GM10847 (cell line): Measurements from ENCODE around the gene EIF1.

Experiments used
- POLR2A ChIP-seq: IDR thresholded peaks from 2 replicates; pipeline ENCODE4 v1.6.1; 2011; ENCODE audit not compliant: insufficient read length; ENCODE audit errors: extremely low read depth

Gene EIF1

DNA sequence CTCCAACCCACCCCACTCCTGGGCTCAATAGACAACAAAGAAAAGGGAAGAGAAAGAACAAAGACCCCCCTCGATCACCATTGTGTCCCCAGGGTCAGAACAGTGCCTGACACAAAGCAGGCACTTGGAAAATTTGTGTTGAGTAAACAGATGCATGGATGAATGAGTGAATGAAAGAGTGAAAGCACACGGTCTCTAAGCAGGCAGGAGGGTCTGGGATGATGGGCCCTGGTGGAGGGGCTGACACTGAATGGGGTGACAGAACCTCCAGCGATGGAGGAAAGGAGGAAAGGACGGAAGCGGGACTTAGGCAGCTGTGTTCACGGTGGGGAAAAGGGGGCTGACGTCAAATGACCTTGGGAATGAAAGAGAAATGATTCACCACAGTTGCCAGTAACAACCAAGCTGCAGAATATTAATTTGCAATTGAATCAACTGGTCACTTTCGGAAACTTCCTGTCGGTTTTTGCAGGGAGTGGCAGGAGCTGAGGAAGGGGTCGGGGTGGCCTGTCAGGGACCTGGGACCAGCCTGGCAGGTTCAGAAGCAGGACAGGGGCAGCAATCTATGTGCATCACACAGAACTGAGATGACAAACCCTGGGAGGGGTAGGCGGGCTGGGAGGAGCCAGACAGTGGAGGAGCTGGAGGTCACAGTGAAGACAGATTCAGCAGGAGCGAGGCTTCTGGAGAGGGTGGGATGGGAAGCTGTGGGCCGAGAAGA, 16.7 kb downstream of the EIF1 start:
- TF ChIP-seq POLR2A, result no peak

DNA sequence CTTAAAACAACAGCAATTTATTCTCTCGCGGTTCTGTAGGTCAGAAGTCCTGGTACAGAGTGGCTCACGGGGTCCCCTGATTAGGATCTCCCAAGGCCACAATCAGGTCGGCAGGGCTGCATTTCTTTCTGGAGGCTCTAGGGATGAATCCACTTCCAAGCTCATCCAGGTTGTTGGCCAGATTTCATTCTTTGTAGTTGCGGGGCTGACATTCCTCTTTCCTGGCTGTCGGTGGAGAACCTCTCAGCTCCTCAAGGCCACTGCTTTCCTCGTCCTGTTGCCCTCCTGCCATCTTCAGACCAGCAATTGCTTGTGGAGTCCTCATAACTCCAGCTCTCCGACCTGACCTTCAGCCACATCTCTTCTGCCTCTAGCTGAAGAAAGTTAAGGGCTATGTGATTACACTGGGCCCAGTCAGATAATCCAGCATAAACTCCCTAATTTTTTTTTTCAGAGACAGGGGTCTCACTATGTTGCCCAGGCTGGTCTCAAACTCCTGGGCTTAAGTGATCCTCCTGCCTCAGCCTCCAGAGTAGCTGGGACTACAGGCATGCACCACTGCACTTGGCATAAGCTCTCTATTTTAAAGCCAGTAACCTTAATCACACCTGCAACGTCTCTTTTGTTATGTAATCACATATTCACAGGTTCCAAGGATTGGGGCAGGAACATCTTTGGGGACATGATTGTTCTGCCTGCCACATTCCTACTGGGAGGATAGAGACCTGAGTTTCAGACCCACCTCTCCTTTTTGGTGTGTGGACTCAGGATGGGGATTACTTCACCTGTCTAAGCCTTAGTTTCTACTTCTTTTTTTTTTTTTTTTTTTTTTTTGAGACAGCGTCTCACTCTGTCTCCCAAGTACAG, 19.4 kb downstream of the EIF1 start:
- no peak for TF ChIP-seq POLR2A

DNA sequence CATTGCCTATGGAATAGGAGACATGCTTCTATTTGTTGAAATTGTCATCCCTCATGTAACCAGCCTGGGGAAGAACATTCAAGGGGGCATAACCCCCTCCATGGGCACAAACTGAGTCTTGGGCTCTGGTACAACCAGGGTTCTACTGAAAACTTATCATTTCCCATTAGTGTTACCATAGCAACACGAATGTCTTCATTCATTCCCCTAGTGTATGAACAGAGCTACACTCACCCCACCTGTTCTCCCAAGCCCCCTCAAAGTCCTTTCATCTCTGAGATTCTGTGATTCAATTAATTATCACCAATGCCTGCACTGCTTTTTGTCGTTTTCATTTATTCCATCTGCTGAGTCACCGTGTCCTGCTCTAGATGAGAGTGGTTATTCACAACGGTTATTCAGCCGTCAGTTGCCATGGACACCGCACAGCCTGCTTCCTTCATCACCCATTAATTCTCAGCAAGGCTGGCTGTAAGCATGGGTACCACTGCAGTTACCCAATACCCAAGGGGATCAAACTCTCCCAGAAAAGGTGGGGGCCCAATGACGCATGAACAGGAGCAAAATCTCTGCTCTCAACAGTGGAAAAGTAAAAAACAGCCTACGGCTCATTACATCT, 21.9 kb downstream of the EIF1 start:
- TF ChIP-seq POLR2A, result no peak

DNA sequence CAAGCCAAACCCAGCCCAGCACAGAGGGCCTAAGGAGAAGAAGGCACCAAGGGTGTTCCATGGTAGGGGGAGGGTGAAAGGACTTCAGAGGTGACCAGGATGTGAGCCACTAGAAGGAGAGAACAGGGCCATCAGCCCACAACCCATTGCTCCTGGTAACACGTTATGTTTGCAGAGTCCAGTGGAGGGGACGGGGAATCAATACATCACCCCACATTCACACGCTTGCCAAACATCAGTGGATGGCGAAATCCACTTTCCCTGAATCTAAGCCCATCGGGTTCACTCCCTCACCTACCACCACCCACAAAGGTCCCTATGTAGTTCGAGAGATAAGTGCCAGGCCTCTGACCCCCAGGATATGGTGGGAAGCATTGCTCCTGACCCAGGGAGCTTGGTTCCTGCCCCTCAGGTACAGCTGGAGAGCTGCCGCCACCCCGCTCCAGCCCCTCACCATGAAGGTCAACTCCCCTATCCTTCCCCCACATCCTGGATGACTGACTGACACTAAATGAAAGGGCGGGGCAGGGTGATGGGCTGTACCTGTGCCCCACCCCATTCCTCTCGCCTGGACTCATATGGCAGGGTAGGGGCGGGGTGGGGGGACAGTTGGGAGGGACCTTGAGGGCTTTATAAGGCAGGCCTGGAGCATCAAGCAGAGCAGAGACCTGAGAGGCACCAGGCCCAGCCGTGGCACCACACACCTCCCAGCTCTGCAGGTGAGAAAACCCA, 23.1 kb downstream of the EIF1 start, which contains the start of gene GAST:
GAST (plus strand) TSS at position 663 of the 732 bp plus-strand sequence. CDS start 3,106 bp downstream, outside the sequence.
- TF ChIP-seq POLR2A, result no peak

DNA sequence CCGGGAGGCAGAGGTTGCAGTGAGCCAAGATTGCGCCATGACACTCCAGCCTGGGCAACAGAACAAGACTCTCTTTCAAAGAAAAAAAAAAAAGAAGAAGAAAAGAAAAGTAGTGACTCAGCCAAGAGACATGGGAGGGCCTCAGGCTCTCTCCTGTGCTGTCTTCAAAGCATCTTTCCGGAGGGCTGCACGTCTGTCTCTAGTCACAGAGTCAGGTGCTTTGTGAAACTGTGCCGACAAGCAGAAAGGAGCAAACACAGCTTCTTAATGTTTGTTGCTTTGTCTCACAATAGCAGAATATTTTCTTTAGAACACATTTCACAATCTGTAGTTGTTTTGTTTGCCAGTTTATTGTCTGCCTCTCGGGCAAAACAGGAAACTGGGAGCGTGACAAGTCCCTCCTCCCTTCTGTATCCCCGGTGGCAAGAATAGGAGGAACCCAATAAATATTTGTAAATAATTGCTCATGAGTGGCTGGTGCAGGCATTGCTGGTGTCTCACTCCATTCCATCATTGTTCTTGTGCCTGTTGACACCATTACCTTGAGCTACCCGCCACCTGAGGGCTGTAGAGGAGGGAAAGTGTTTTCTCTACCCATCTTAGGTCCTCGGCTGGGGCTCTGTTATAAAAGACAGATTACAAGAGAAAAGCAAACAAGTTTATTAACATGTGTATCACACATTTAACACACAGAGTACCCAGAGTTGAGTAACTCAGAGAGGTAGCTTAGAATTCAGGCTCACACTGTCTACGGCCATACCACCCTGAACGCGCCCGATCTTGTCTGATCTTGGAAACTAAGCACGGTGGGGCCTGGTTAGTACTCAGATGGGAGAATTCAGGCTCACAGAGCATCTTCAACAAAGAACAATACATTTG, 29.0 kb downstream of the EIF1 start:
- TF ChIP-seq POLR2A, result no peak

DNA sequence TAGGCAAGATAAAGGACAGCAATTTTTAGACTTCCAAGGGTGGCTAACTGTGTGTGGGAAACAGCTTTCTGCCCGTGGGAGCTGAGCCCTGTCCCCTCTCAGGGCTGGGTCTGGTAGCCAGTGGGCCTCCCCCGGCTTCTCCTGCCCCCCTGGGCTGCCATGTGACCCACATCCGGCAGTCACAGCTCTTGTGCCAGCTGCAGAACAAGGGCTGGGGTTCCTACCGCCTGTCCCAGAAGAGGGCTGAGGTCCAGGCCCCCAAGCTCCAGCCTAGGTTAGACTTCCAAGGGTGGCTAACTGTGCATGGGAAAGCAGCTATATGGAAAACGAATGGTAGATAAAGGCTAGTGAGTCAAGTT, 29.6 kb downstream of the EIF1 start:
- TF ChIP-seq POLR2A, result no peak

DNA sequence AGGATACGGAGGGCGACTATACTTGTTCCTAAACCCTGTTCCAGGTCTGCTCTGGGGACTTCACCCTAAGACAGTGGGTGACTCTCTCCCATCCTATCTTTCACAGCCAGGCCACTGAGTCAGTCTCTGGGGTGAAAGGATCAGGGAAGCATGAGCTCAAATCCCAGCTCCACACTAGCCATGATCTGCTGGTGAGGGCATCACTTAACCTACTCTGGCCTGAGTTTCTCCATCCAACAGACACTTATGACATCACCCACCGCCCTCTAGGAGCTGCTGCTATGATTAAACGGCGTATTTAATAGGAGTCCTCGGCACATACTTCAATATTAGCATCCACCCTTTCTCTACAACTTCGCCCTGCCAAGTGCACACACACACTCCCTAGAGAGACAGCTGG, 33.5 kb downstream of the EIF1 start:
- TF ChIP-seq POLR2A, result no peak

DNA sequence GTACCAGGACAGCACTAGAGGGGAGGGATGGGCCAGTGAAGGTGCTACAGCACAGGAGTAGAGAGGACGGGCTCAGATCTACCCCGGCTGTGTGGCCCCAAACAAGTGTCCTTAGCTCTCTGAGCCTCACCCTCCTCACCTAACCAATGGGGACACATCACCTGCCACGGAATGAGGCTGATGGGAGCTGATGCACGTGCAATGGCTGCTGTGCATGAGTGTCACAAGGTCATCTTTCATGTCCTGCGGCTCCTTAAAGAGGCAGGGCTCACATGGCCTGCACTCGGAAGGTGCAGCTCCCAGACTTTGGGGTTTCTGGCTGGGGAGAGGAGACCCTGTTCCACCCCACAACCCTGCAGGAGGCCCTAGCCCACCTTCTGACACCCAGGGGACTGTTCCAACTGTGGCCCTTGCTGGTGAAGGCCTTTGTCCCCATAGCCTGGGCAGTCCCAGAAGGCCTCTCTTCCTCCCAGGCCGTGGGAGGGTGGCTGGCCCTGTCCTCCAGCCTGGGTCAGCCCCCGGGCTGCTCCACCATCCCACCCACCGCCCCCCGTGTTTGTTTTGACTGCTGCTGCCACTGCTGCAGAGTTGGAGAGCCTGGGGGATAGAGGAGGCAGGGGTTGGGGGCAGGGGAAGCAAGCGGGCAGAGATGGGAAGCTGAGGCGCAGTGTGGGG, 35.3 kb downstream of the EIF1 start:
- no peak for TF ChIP-seq POLR2A

DNA sequence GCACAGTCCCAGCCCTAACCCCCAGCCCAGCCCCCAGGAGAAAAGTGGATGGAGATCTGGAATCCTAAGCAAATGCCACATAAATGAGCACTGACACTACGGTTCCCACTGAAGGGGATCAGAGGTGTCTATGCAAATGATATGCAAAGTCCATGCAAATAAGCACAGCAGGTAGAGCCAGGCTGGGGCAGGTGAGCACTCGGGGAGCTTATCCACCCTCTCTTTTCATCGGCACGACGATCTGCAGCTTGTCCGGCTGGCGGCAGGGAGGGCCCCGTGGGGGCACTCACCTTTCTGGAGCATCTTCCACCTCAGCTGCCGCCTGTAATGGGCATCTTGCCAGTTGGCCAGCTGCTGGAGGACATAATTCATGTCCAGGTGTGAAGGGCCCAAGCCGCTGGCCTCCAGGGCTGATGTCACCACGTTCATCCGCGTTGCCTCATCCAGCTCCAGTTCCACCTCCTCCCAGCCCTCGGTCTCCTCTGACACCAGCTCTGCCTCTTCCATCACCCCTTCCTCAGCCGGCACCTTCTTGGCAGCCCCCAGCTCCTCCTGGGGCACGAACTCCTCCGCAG, 35.9 kb downstream of the EIF1 start:
- no peak for TF ChIP-seq POLR2A

DNA sequence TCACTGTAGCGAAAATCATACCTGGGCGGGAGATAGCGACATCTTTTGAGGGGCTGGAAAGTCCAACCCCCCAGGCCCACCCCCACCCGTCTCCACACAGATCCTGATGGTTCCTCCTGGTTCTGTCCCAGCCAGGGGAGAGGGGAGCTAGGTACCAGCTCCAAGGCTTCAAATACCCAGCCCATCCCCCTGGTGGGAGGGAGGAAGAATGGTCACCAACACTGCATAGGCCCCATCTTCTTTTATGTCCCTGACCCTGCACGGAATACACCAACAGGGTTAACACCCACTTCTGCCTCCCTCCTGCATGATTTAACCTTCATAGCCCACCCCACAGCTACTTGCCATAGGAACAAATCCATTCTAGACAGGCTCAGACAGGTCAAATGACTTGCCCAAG, 36.4 kb downstream of the EIF1 start:
- TF ChIP-seq POLR2A, result no peak

DNA sequence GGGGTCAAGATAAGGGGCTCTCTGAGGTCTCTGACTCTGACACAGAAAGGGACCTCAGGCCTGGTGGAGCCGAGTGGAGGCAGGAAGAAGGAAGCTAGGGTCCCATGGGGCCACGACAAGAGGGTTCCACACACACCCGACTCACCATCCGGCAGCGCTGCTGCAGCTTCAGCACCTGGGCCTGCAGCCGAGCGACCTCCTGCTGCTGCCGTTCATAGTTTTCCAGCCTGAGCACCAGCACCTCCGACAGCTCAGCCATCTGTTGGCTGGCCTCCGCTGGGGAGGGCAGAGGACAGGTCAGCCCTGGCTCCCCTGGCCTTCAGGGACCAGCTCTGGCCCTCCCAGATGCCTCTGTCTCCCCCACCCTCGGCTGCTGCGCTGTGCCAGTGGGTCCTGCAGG, 39.4 kb downstream of the EIF1 start:
- TF ChIP-seq POLR2A, result no peak

DNA sequence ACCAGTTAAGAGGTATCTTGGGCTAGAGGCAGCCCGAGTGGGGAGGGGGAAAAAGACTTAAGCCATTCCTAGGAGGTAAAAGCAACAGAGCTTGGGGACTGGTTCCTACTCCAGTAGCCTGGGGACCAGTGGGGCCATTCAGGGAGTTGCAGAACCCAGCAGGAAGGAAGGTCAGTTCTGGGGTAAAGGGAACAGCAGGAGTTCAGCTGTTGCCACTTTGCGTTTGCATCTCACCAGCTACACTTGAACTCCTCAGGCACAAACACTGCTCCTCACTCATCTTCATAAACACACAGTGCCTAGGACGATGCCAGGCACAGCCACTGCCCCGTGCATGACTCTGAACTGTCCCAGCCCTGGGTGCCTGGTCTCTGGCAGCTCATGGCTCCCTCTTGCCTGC, 41.8 kb downstream of the EIF1 start:
- no peak for TF ChIP-seq POLR2A

DNA sequence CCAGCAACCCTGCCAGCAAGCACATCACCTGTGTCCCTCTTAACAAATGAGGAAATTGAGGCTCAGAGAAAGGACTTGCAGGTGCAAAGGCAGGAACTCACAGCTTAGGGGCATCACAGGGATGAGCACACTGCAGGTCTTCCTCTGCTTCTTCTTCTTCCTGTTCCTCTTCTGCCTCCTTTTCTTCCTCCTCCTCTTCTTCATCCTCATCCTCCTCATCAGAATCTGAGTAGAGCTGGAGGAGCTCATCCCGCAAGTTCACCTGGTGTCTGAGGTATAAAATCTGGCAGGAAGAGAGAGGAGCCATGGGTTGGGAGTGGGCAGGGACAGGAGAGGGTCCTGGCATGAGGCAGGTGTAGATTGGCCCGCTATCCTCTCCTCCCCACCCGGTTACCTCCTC, 43.2 kb downstream of the EIF1 start:
- no peak for TF ChIP-seq POLR2A
